ENCODE measurements around the gene STEAP4.

STEAP4 gene

DNA sequence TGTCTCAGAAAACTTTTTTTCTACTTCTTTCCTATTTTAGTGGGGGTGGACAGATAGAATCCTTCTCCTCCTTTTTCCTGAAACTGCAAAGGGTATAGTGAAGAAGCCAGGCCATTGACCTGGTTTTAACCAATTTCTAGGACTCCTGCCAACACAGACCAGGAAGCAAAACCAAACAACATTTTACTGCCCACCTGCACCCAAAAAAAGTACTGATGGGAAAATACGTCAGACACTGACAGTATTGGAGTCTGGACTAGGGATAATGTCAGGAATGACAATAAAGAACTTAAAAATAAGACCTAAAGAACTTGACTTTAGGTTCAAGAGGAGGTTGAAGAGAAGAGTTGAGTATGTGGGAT lies 5.0 kb upstream of the STEAP4 start:
- TF ChIP-seq, protein P1, sequence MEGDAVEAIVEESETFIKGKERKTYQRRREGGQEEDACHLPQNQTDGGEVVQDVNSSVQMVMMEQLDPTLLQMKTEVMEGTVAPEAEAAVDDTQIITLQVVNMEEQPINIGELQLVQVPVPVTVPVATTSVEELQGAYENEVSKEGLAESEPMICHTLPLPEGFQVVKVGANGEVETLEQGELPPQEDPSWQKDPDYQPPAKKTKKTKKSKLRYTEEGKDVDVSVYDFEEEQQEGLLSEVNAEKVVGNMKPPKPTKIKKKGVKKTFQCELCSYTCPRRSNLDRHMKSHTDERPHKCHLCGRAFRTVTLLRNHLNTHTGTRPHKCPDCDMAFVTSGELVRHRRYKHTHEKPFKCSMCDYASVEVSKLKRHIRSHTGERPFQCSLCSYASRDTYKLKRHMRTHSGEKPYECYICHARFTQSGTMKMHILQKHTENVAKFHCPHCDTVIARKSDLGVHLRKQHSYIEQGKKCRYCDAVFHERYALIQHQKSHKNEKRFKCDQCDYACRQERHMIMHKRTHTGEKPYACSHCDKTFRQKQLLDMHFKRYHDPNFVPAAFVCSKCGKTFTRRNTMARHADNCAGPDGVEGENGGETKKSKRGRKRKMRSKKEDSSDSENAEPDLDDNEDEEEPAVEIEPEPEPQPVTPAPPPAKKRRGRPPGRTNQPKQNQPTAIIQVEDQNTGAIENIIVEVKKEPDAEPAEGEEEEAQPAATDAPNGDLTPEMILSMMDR (IDR thresholded peaks at IDR 0.05; ENCODE audit: unreplicated experiment in 3 of 3): no peak
- Mint-ChIP-seq H3K27ac (no peak overlapping the region), H3K9me3 (no peaks in the 10 kb centered on the region), H3K27me3 (ENCODE audit: low read depth) (peaks cover 14% of the 10 kb centered on the region), H3K4me1 (peaks cover 21% of the 10 kb centered on the region), H3K4me3 (no peak overlapping the region), H3K36me3 (ENCODE audit: low read depth) (no peaks in the 10 kb centered on the region)

DNA sequence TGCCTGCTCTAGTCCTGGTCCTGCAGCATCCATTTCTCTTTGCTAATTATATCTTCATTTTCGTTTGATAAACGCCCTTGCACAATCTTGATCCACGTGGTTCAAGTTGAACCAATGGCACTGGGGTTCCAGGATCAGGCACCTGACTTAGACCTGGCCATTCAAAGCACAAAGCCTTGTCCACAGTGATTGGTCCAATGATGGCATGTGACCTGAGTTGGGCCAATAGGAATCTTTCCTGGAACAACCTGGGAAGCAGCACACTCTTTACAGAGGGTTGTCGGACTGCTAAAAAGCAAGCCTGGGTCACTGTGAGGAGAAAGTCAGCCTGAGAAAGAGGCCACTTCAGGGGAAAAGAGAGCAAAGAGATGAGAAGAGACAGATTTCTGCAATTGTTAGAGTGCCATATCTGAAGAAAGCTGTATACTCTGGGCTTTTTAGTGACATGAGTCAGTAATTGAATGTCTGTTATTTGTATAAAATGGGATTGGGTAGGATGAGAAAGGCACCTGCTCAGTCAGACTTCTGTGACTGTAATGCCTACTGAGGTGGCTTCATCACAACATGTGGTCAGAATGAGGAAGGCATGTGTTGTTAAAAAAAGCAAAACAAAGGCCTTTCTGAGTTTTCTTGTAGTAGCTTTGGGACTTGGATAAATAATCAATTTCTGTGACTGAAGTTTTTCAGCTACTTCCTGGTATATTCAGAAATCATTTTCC lies 4.4 kb upstream of the STEAP4 start:
- no peaks in the 10 kb centered on the region for H3K9me3 Mint-ChIP-seq
- no peak overlapping the region for H3K4me3 Mint-ChIP-seq
- H3K36me3 Mint-ChIP-seq (ENCODE audit: low read depth): no peaks in the 10 kb centered on the region
- TF ChIP-seq, protein P1 (IDR thresholded peaks at IDR 0.05; ENCODE audit: unreplicated experiment in 3 of 3): no peak
- H3K27ac Mint-ChIP-seq: no peak overlapping the region
- H3K4me1 Mint-ChIP-seq: peaks cover 24% of the 10 kb centered on the region
- peaks cover 20% of the 10 kb centered on the region for H3K27me3 Mint-ChIP-seq (ENCODE audit: low read depth)

DNA sequence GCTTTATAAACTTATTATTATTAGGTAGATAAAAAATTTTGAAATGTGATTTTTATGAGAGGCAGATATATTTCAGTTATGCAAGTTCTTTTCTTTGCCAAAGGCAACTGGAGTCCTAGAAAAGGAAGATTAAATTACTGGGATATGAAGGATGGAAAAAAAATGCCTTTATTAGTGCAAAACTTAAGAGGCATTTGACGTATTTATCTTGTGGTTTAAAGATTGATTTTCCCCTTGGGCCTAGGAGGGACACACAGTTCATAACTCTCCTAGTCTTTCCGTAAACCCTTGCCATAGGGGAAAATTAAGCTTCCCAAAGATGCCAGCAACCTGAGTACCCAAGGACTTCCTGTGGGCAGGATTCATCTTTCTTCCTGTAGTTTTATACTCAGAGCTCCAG lies 3.1 kb upstream of the STEAP4 start:
- H3K27me3 Mint-ChIP-seq (ENCODE audit: low read depth): peaks cover 30% of the 10 kb centered on the region
- H3K9me3 Mint-ChIP-seq: no peaks in the 10 kb centered on the region
- H3K4me1 Mint-ChIP-seq: peaks cover 24% of the 10 kb centered on the region
- no peak overlapping the region for H3K27ac Mint-ChIP-seq
- no peaks in the 10 kb centered on the region for H3K36me3 Mint-ChIP-seq (ENCODE audit: low read depth)
- H3K4me3 Mint-ChIP-seq: no peak overlapping the region
- TF ChIP-seq, protein P1 (IDR thresholded peaks at IDR 0.05; ENCODE audit: unreplicated experiment in 3 of 3): no peak

DNA sequence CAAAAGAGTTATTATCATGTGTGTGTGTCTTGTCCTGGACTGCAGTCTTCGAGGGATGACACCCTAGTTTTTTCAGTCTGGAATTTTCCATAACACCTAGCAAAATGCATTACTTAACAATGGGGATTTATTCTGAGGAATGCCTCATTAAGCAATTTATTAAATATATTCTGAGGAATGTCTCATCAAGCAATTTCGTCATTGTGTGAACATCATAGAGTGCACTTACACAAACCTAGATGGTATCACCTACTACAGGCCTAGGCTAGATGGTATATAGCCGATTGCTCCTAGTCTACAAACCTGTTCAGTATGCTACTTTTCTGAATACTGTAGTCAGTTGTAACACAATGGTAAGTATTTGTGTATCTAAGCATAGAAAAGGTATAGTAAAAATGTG lies 1.1 kb upstream of the STEAP4 start:
- Mint-ChIP-seq H3K4me3 (no peak overlapping the region), H3K27me3 (ENCODE audit: low read depth) (peaks cover 35% of the 10 kb centered on the region), H3K27ac (no peak overlapping the region), H3K4me1 (peaks cover 18% of the 10 kb centered on the region), H3K36me3 (ENCODE audit: low read depth) (no peaks in the 10 kb centered on the region), H3K9me3 (no peaks in the 10 kb centered on the region)
- TF ChIP-seq, protein P1 (IDR thresholded peaks at IDR 0.05; ENCODE audit: unreplicated experiment in 3 of 3): no peak

DNA sequence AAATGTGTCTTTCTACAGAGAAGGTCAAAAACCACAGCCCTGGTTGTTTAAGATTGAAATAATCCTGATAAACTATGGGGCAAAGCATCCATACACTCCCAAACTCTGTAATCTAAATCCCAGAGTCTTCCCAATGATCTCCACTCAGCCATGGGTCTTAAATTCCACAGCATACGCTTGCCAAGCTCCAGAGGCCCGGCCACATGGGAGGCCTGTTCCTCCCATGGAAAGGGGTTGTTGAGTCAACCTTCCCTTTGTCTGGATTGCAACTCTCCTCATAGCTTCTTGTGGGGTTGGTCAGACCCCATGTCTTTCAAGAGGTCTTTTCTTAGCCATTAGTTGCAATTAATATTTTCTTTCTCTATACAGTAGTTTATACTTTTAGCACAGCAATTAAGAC lies 718 bp upstream of the STEAP4 start:
- Mint-ChIP-seq H3K36me3 (ENCODE audit: low read depth) (no peaks in the 10 kb centered on the region), H3K27me3 (ENCODE audit: low read depth) (peaks cover 35% of the 10 kb centered on the region), H3K4me3 (no peak overlapping the region), H3K9me3 (no peaks in the 10 kb centered on the region), H3K4me1 (peaks cover 17% of the 10 kb centered on the region), H3K27ac (no peak overlapping the region)
- TF ChIP-seq, protein P1 (IDR thresholded peaks at IDR 0.05; ENCODE audit: unreplicated experiment in 3 of 3): no peak

DNA sequence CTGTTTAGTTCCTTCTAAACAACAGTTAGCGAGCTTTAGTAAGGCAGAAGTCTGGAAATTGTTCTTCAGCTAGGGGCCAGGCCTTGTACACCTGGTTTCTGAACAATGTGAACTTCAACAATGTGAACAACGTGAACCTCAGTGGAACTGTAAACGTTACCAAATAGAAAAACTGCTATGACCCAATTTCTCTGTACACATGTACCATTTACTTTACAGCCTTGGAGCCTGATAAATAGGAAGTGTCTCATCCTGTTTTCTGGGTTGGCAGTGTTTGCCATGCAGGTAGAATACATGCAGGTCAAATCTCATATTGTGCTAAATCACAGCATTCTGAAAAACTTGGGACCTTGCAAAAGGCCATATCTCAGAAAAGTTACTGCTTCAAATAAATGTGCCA lies 1.6 kb downstream of the STEAP4 start:
- TF ChIP-seq, protein P1 (IDR thresholded peaks at IDR 0.05; ENCODE audit: unreplicated experiment in 3 of 3): no peak
- Mint-ChIP-seq H3K9me3 (no peaks in the 10 kb centered on the region), H3K27me3 (ENCODE audit: low read depth) (peaks cover 39% of the 10 kb centered on the region), H3K27ac (no peak overlapping the region), H3K36me3 (ENCODE audit: low read depth) (no peaks in the 10 kb centered on the region), H3K4me1 (peaks cover 7% of the 10 kb centered on the region), H3K4me3 (no peak overlapping the region)

All from nephron (organoid).